Omental fat pad (tissue), 4 donors: Measurements from ENCODE around the gene CHML. TPM values are rescaled to one million over a fixed set of nuclear protein-coding genes. Genes with fewer than 3 reads are reported as not detected.

ENCODE experiments used
- ATAC-seq: fragments of 150-250 bp; one replicate; pipeline ENCODE4 v1.9.1; 2016; ENCODE audit warnings: mild to moderate bottlenecking, moderate library complexity; ENCODE audit not compliant: low FRiP score
- DNase-seq: peaks from one replicate; pipeline ENCODE4 v3.0.0-alpha.2; 2019; ENCODE audit warnings: low spot score
- CTCF ChIP-seq, 3 donors: fragments of 450-650 bp; IDR thresholded peaks; one replicate each; pipeline ENCODE4 v1.5.1; 2016 to 2017; ENCODE audit warnings: antibody characterized with exemption in 3 of 3, mild to moderate bottlenecking in 3 of 3, moderate library complexity in 2 of 3
- total RNA-seq, 4 donors: library from RNA; depleted of rRNA; stranded (reverse); fragments of >200 nt; gene quantifications; one replicate each; pipeline ENCODE4 v1.1.0, GENCODE V29; 2016

CHML gene
- total RNA-seq, 4 donors from 2014 or later: 4.8 to 12.6 (median 7.7) TPM

DNA sequence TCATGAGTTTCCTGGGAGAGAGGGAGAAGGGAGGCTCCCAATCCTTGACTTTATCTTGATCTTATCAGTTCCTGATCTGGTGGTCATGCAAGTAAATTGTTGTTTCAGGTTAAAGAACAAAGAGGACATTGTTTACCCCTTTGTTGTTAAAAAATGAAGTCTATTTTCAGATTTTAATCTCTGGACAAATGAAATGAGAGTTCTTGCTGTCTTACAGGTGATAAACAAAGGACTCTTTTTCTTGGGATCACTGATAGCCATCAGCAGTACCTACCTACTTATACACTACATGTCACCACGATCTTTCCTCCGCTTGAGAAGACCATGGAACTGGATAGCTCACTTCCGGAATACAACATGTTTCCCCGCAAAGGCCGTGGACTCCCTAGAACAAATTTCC lies 48.4 kb downstream of the CHML start:
- no peak for TF ChIP-seq CTCF (IDR thresholded peaks at IDR 0.05)
- DNase-seq: no peak
- no peak for ATAC-seq

- no peak for ATAC-seq
- no peak for DNase-seq
- no peak for TF ChIP-seq CTCF (IDR thresholded peaks at IDR 0.05)
Observed at GRCh38 chr1:241591317-241591716, 48.9 kb downstream of the CHML start.

GRCh38 chr1:241590719-241591118 lies 49.5 kb downstream of the CHML start:
- no peak for TF ChIP-seq CTCF (IDR thresholded peaks at IDR 0.05)
- DNase-seq (no peak), ATAC-seq (no peak)

Other genes starting within 250 kb of the CHML start
- 10 to 100 TPM; 28.5 to 61.6 (median 47.0) TPM for gene FH, start 120.6 kb downstream of the CHML start, total RNA-seq
- 1 to 10 TPM; 1.3 to 4.4 (median 2.5) TPM for gene KMO, start 108.0 kb downstream of the CHML start, total RNA-seq
- 10 to 100 TPM; 10.9 to 20.0 (median 12.8) TPM for gene OPN3, start within 50 bp of the CHML start, total RNA-seq
- not detected for gene WDR64, start 11.9 kb upstream of the CHML start, total RNA-seq
- gene EXO1, start 207.8 kb upstream of the CHML start, total RNA-seq: 1 to 10 TPM in 1 of 4 donors, under 1 TPM in 1, not detected in 2; 0.63 to 1.2 TPM